ENCODE measurements around the gene PODXL.

PODXL gene

DNA sequence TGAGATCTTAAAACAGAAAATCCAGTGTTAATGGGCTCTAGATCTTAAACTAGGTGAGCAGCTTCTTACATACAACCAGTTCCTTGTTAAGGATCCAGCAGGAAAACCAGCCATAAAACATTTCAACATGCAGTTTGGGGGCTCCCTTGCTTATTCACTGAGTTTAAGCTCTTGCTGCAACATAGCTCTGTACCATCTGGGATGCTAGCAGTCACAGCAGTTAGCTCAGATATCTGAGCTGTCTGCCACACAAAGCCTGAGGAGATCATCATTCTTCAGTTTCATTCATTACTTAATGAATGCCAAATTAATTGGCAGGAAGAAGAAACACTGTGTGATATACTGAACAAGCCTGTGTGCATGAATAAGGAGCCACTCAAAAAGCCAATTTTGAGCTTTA is 62.8 kb downstream of the PODXL start:
- no peak for DNase-seq (ENCODE audit: low spot score)
- Histone ChIP-seq H3K4me3 (no peak overlapping the region), H3K27ac (no peak overlapping the region)
- TF ChIP-seq, protein P1, sequence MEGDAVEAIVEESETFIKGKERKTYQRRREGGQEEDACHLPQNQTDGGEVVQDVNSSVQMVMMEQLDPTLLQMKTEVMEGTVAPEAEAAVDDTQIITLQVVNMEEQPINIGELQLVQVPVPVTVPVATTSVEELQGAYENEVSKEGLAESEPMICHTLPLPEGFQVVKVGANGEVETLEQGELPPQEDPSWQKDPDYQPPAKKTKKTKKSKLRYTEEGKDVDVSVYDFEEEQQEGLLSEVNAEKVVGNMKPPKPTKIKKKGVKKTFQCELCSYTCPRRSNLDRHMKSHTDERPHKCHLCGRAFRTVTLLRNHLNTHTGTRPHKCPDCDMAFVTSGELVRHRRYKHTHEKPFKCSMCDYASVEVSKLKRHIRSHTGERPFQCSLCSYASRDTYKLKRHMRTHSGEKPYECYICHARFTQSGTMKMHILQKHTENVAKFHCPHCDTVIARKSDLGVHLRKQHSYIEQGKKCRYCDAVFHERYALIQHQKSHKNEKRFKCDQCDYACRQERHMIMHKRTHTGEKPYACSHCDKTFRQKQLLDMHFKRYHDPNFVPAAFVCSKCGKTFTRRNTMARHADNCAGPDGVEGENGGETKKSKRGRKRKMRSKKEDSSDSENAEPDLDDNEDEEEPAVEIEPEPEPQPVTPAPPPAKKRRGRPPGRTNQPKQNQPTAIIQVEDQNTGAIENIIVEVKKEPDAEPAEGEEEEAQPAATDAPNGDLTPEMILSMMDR (IDR thresholded peaks at IDR 0.05) = no peak

GRCh38 chr7:131493081-131493480 is 63.3 kb downstream of the PODXL start:
- no peak for DNase-seq (ENCODE audit: low spot score)
- H3K27ac ChIP-seq = no peak overlapping the region

DNA sequence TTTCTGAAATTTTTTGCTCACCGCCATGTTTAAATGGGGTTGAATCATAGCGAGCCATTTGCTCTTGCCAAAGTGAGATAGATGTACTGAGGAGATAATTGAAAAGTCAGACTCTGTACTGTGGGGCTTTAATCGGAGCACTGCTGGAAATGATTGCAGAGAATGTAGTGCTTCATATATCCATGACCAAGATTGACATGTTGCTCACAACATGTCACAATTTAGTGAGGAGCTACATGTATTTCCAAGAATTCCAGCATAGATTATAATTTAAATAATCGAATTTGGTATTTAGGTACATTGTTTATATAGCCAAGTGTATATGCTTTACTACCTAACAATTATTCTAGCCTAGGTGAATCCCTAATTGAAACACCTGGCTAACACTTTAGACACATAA is 66.5 kb downstream of the PODXL start:
- DNase-seq (ENCODE audit: low spot score) = no peak
- TF ChIP-seq, protein P1 (IDR thresholded peaks at IDR 0.05) = no peak
- no peak overlapping the region for H3K27ac ChIP-seq
- H3K4me3 ChIP-seq = no peak overlapping the region

More at GRCh38 chr7:131493081-131493480, 63.3 kb downstream of the PODXL start:
- H3K4me3 ChIP-seq = no peak overlapping the region
- TF ChIP-seq, protein P1 (IDR thresholded peaks at IDR 0.05) = no peak

GRCh38 chr7:131489196-131489595 is 67.2 kb downstream of the PODXL start:
- no peak for DNase-seq (ENCODE audit: low spot score)
- H3K4me3 ChIP-seq = no peak overlapping the region
- TF ChIP-seq, protein P1 (IDR thresholded peaks at IDR 0.05) = no peak
- no peak overlapping the region for H3K27ac ChIP-seq

DNA sequence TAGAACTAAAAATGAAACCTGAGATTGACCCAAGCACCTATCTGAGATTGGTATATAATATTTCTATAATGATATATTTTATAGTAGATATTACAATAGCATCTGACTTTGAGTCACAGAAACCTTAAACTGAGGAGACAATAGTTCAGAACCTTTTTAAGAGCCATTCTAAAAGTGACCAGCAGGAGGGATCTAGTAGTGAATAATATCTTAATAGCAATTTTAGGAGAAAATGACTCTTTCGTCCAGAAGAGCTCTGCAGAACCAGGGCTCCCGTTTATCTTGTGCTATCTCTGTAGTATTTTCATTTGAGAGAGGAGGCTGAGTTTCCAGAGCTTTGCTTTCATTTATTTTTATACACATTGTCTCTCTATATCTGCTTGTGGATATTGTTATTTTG is 68.1 kb downstream of the PODXL start:
- no peak overlapping the region for H3K27ac ChIP-seq
- no peak for DNase-seq (ENCODE audit: low spot score)
- TF ChIP-seq, protein P1 (IDR thresholded peaks at IDR 0.05) = no peak
- H3K4me3 ChIP-seq = no peak overlapping the region

DNA sequence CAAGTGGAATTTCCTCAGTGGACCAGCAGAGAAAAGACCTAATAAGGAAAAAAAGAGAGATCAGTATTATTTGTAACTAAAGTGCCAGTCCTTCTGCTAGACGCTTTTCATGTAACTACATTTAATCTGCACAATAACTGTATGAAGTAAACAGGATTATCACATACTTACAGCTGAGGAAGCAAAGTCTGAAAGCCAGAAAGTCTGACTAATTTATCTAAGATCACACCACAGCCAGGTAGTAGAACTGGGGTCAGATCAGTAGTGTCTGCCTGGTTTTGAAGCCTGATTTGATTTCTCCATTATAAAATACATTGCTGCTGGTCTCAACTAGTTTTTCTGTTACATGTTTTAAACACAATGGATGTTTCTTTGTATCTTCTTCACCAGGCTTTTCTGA is 69.2 kb downstream of the PODXL start:
- TF ChIP-seq, protein P1 (IDR thresholded peaks at IDR 0.05) = no peak
- DNase-seq (ENCODE audit: low spot score) = no peak
- H3K27ac ChIP-seq = no peak overlapping the region
- H3K4me3 ChIP-seq = no peak overlapping the region

DNA sequence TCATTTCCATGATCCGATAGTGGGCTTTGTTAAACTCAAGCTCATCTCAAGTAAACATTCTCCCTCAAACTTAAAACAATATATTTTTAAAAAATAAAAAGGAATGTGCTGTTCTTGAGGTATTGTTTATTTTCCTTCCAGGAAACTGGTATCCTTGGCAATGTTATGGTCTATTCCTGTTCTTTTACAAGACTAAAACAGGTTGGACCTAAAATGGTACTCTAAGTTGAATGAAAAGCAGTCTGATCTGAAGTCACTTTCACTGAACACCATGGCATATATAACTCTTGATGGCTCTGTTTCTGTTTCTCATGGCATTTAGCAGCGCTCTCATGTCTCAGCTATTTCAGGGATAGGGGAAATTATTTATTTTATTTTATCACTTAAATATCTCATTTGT is 70.1 kb downstream of the PODXL start:
- H3K27ac ChIP-seq = no peak overlapping the region
- TF ChIP-seq, protein P1 (IDR thresholded peaks at IDR 0.05) = no peak
- no peak overlapping the region for H3K4me3 ChIP-seq
- no peak for DNase-seq (ENCODE audit: low spot score)

Measured in coronary artery (tissue), 2 donors.